Subcutaneous abdominal adipose tissue (tissue), 5 donors: ENCODE measurements around the gene PI4KA.

Experiments used
- H3K27ac ChIP-seq: one replicate; pipeline ENCODE4 v1.7.0; 2013; ENCODE audit warnings: low read depth, mild to moderate bottlenecking, inconsistent platforms, low read length, moderate library complexity
- H3K27me3 ChIP-seq, 5 donors: one replicate each; pipeline ENCODE4 v1.7.0; 2013; ENCODE audit warnings: low read length in 5 of 5, inconsistent platforms in 1 of 5; ENCODE audit not compliant: control insufficient read depth in 5 of 5, insufficient read depth in 4 of 5
- H3K36me3 ChIP-seq, 5 donors: one replicate each; pipeline ENCODE4 v1.7.0; 2013; ENCODE audit warnings: low read length in 5 of 5; ENCODE audit not compliant: control insufficient read depth in 5 of 5, insufficient read depth in 5 of 5
- H3K4me1 ChIP-seq, 5 donors: one replicate each; pipeline ENCODE4 v1.7.0; 2013; ENCODE audit warnings: low read length in 5 of 5, mild to moderate bottlenecking in 3 of 5, moderate library complexity in 1 of 5; ENCODE audit not compliant: control insufficient read depth in 5 of 5, insufficient read depth in 5 of 5
- H3K4me3 ChIP-seq, 5 donors: one replicate each; pipeline ENCODE4 v1.7.0; 2013; ENCODE audit warnings: low read length in 5 of 5, low read depth in 1 of 5
- H3K9ac ChIP-seq, 5 donors: one replicate each; pipeline ENCODE4 v1.7.0; 2013; ENCODE audit warnings: low read length in 5 of 5, mild to moderate bottlenecking in 4 of 5, moderate library complexity in 3 of 5
- H3K9me3 ChIP-seq, 5 donors: one replicate each; pipeline ENCODE4 v1.7.0; 2013; ENCODE audit warnings: low read length in 5 of 5; ENCODE audit not compliant: control insufficient read depth in 5 of 5
- donor health status: healthy.
- donor health status: healthy.
- donor health status: healthy.
- donor health status: healthy.
- donor health status: healthy.

Gene PI4KA

GRCh38 chr22:20752104-20752741 is 106.4 kb downstream of the PI4KA start:
- H3K27ac ChIP-seq = no peak overlapping the region
- H3K36me3 ChIP-seq = peaks cover 2 to 76% (median 51%) of the 10 kb centered on the region in 5 donors
- H3K4me1 ChIP-seq = peaks cover 0 to 17% (median 6%) of the 10 kb centered on the region in 5 donors
- no peaks in the 10 kb centered on the region for H3K9me3 ChIP-seq
- no peak overlapping the region for H3K4me3 ChIP-seq
- no peaks in the 10 kb centered on the region for H3K27me3 ChIP-seq
- H3K9ac ChIP-seq = no peak overlapping the region

DNA sequence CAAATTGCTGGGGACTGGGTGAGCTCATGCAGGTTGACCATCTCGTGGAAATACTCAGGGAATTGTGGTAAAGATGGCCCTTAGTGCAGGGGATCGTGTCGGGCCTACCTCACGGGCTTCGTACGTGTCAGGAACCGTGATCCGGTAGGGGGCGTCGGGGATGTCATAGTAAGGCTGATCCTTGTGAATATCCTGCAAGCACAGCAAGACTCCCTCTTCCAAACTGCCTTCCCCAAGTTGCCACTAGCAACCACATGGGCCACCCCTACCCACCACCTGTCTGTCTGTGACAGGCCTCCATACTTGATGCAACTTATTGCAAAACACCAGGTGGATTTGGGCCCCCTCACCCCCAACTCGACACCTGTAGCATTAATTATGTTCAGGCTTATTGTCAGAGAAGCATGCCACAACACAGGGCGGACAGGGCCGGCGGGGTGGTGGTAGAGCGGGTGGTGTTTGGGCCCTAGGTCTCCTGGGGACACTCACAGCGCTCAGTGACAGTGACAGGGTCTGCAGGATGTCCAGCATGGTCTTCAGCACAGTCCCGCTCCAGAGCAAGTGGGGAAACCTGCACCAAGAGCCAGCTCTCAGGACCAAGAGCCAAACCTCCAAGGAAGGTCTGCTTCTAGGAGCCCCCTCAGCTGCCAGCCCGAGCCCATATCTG is 107.3 kb downstream of the PI4KA start:
- Histone ChIP-seq H3K9me3 (no peaks in the 10 kb centered on the region), H3K9ac (no peak overlapping the region), H3K4me1 (peaks cover 0 to 17% (median 6%) of the 10 kb centered on the region in 5 donors), H3K27me3 (no peaks in the 10 kb centered on the region), H3K27ac (no peak overlapping the region), H3K36me3 (peaks cover 0 to 80% (median 60%) of the 10 kb centered on the region in 5 donors), H3K4me3 (no peak overlapping the region)

- peaks cover 0 to 17% (median 6%) of the 10 kb centered on the region in 5 donors for H3K4me1 ChIP-seq
- H3K9ac ChIP-seq = no peak overlapping the region
Measured at GRCh38 chr22:20750461-20751184, 108.0 kb downstream of the PI4KA start.

GRCh38 chr22:20749453-20749852 is 109.2 kb downstream of the PI4KA start:
- peaks cover 0 to 17% (median 6%) of the 10 kb centered on the region in 5 donors for H3K4me1 ChIP-seq
- no peak overlapping the region for H3K27ac ChIP-seq
- H3K9ac ChIP-seq = no peak overlapping the region
- peaks cover 0 to 86% (median 74%) of the 10 kb centered on the region in 5 donors for H3K36me3 ChIP-seq
- H3K9me3 ChIP-seq = no peaks in the 10 kb centered on the region
- no peaks in the 10 kb centered on the region for H3K27me3 ChIP-seq
- no peak overlapping the region for H3K4me3 ChIP-seq

More at GRCh38 chr22:20750461-20751184, 108.0 kb downstream of the PI4KA start:
- Histone ChIP-seq H3K4me3 (no peak overlapping the region), H3K36me3 (peaks cover 0 to 78% (median 62%) of the 10 kb centered on the region in 5 donors), H3K9me3 (no peaks in the 10 kb centered on the region), H3K27ac (no peak overlapping the region), H3K27me3 (no peaks in the 10 kb centered on the region)

DNA sequence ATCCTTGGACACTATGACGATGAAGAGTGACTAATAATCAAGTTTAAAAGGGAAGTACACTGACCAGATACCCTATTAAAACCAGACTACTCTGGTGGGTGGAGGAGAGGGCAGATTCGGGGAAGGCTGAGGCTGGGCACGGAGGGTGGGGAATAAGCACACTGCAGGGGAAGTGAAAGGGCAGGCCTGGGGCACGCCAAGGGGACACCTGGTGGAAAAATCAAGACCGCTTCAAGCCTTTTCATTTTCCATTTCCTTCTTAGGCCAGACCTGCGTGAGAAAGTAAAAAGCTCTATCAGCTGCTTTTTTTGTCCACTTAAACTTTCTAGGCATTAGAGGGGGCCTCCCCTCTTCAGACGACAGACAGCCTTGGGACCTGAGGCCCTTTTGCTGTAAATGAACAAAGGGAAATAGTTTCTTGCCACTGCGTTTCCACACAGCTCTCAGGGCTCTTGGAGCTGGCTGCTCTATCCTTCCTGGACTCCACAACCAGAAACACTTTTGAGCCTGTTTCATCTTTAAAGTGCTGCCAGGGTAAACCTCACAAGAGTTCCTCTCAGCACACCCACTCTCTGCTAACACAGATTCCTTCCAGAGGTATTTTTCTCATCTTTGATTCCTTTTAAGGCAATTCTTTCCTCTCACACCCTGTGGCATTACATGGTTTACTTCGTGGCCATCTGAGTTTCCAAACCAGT is 109.7 kb downstream of the PI4KA start:
- no peak overlapping the region for H3K27ac ChIP-seq
- no peak overlapping the region for H3K4me3 ChIP-seq
- H3K36me3 ChIP-seq = peaks cover 3 to 89% (median 80%) of the 10 kb centered on the region in 5 donors
- peaks cover 0 to 17% (median 6%) of the 10 kb centered on the region in 5 donors for H3K4me1 ChIP-seq
- H3K9me3 ChIP-seq = no peaks in the 10 kb centered on the region
- H3K27me3 ChIP-seq = no peaks in the 10 kb centered on the region
- H3K9ac ChIP-seq = no peak overlapping the region

GRCh38 chr22:20748082-20748481 is 110.5 kb downstream of the PI4KA start:
- no peaks in the 10 kb centered on the region for H3K27me3 ChIP-seq
- peaks cover 0 to 17% (median 6%) of the 10 kb centered on the region in 5 donors for H3K4me1 ChIP-seq
- H3K36me3 ChIP-seq = peaks cover 3 to 92% (median 81%) of the 10 kb centered on the region in 5 donors
- no peak overlapping the region for H3K9ac ChIP-seq
- no peak overlapping the region for H3K4me3 ChIP-seq
- H3K27ac ChIP-seq = no peak overlapping the region
- no peaks in the 10 kb centered on the region for H3K9me3 ChIP-seq

DNA sequence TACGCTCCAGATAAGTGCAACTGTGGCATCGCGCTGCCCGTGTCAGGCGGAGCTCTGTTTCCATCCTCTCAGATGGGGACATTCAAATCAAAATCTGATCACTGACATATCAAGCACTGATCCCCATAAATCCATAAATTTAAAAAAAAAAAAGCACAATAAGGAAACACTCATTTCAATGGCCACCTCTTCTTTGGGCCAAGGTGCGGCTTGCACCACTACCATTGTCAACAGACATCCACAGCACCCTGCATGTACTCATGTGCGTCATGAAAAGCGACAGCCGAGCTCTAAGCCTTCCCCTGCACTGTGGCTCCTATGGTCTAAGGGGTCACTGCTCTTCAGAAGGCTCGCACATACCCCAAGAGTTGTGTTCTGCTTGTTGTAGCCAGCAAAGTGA is 111.4 kb downstream of the PI4KA start:
- Histone ChIP-seq H3K27ac (no peak overlapping the region), H3K9ac (no peak overlapping the region), H3K4me3 (no peak overlapping the region), H3K27me3 (no peaks in the 10 kb centered on the region), H3K9me3 (no peaks in the 10 kb centered on the region), H3K4me1 (peaks cover 0 to 17% (median 6%) of the 10 kb centered on the region in 5 donors), H3K36me3 (peaks cover 3 to 92% (median 80%) of the 10 kb centered on the region in 5 donors)

DNA sequence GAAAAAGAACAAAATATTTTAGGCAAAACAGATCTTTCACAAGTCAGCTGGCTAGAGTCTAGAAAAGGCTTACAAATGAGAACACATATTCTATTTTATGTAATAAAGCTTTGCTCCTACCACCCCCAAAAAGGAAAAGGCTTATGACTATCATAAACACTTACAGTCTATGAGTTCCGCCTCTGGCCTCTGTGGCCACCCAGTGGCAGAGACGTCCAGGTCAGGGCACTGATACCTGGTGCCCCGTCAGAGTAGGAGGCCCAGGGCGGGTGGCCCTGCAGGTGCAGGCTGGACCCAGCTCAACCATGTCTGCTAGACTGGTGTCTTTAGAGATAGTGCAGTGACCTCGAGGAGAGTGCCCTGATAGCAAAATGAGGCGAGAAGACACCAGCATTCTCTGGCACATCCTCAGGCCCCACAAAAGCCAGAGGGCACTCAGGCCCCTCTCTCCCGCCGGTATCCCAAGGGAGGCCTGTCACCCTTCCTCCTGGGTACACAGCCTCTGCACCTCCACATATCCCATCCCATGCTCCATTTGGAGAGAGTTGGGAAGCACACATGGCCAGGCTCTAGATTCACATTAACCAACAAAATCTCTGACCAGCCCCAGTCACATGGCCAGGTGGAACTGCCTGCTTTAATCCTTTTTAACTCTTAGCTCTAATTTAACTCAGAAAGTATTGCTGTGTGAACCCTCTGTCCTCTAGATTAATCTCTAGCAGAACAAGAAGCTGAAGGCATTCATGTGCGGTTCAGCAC is 112.0 kb downstream of the PI4KA start:
- Histone ChIP-seq H3K27me3 (no peaks in the 10 kb centered on the region), H3K4me1 (peaks cover 0 to 17% (median 6%) of the 10 kb centered on the region in 5 donors), H3K9me3 (no peaks in the 10 kb centered on the region), H3K36me3 (peaks cover 3 to 92% (median 80%) of the 10 kb centered on the region in 5 donors), H3K4me3 (no peak overlapping the region), H3K27ac (no peak overlapping the region), H3K9ac (no peak overlapping the region)

DNA sequence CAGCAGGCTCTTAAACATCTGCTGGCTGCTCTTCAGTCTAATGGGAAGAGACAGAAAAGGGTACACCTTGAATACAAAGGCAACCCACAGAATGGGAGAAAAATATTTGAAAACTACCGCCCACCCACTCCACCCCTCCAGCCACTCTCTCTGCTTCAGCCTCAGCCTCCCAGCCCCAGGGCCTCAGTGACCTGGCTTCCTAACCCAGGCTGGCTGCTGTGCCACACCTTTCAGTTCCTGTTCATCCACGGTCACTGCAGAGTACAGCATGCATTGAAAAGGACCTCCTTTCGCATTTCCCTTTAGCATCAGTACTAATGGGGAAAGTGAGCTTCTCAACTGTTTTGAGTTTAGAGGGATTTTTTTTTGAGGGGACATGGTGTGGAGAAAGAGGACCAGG is 113.5 kb downstream of the PI4KA start:
- H3K36me3 ChIP-seq = peaks cover 12 to 89% (median 78%) of the 10 kb centered on the region in 5 donors
- no peak overlapping the region for H3K4me3 ChIP-seq
- H3K27ac ChIP-seq = no peak overlapping the region
- H3K9ac ChIP-seq = no peak overlapping the region
- H3K9me3 ChIP-seq = peaks cover 0 to 6% (median 2%) of the 10 kb centered on the region in 5 donors
- no peaks in the 10 kb centered on the region for H3K27me3 ChIP-seq
- H3K4me1 ChIP-seq = peaks cover 0 to 8% (median 0%) of the 10 kb centered on the region in 5 donors
